SK-N-SH treated with all-trans-retinoic acid at 6 μM for 48 hours (cell line): ENCODE results near the gene RBM4.

Experiments
- ARNTL ChIP-seq: fragments of 450-650 bp; formaldehyde crosslinking; IDR thresholded peaks from 2 replicates; pipeline ENCODE4 v1.5.0; 2020; ENCODE audit warnings: low read depth, mild to moderate bottlenecking, moderate library complexity, borderline replicate concordance
- GLIS3 ChIP-seq: fragments of 250-450 bp; sonication (Bioruptor Pico); IDR thresholded peaks from 2 replicates; pipeline ENCODE4 v1.5.0; 2020; ENCODE audit warnings: mild to moderate bottlenecking, moderate library complexity
- ISL1 ChIP-seq: fragments of 250-450 bp; sonication (Bioruptor Pico); IDR thresholded peaks from 2 replicates; pipeline ENCODE4 v2.1.2; 2022; ENCODE audit warnings: mild to moderate bottlenecking, moderate library complexity
- POU6F1 ChIP-seq: fragments of 250-450 bp; sonication (Bioruptor Pico); IDR thresholded peaks from 2 replicates; pipeline ENCODE4 v1.8.0; 2021; ENCODE audit warnings: low read depth, mild to moderate bottlenecking, moderate library complexity, borderline replicate concordance
- PPARA ChIP-seq: fragments of 250-450 bp; sonication (Bioruptor Pico); IDR thresholded peaks from 2 replicates; pipeline ENCODE4 v1.5.0; 2020; ENCODE audit warnings: mild to moderate bottlenecking, borderline replicate concordance
- RARB ChIP-seq: fragments of 250-450 bp; sonication (Bioruptor Pico); IDR thresholded peaks from 2 replicates; pipeline ENCODE4 v1.8.0; 2021; ENCODE audit warnings: mild to moderate bottlenecking, moderate library complexity
- ZNF70 ChIP-seq: fragments of 450-650 bp; formaldehyde crosslinking; IDR thresholded peaks from 2 replicates; pipeline ENCODE4 v1.5.0; 2020; ENCODE audit warnings: mild to moderate bottlenecking, moderate library complexity
- TF ChIP-seq, protein P1 (sequence below): fragments of 250-450 bp; sonication (Bioruptor Pico); IDR thresholded peaks from 2 replicates; pipeline ENCODE4 v1.5.1; 2020; ENCODE audit warnings: low read depth, mild to moderate bottlenecking, moderate library complexity

GRCh38 chr11:66653123-66653522 lies 14.6 kb downstream of the RBM4 start:
- TF ChIP-seq, protein P1, sequence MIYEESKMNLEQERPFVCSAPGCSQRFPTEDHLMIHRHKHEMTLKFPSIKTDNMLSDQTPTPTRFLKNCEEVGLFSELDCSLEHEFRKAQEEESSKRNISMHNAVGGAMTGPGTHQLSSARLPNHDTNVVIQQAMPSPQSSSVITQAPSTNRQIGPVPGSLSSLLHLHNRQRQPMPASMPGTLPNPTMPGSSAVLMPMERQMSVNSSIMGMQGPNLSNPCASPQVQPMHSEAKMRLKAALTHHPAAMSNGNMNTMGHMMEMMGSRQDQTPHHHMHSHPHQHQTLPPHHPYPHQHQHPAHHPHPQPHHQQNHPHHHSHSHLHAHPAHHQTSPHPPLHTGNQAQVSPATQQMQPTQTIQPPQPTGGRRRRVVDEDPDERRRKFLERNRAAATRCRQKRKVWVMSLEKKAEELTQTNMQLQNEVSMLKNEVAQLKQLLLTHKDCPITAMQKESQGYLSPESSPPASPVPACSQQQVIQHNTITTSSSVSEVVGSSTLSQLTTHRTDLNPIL (CRISPR knock-in tag) = no peak
- TF ChIP-seq GLIS3 (CRISPR knock-in tag) (no peak), ISL1 (CRISPR knock-in tag) (no peak), POU6F1 (CRISPR knock-in tag) (no peak), ARNTL (CRISPR knock-in tag) (no peak), RARB (CRISPR knock-in tag) (no peak), PPARA (CRISPR knock-in tag) (no peak), ZNF70 (CRISPR knock-in tag) (no peak)
